HL-60 (cell line): ENCODE results near the gene TBCC.

ENCODE experiments used
- DNase-seq, 2 experiments: peaks; one replicate each; pipeline ENCODE4 v3.0.0-alpha.2; 2010 to 2020; ENCODE audit warnings: low read depth in 1 of 2, low spot score in 1 of 2
- H3K27ac ChIP-seq: fragments of 250-450 bp; sonication (Bioruptor Pico); replicated peaks from 2 replicates; pipeline ENCODE4 v1.5.1; 2020; ENCODE audit warnings: mild to moderate bottlenecking, moderate library complexity
- H3K27me3 ChIP-seq: fragments of 250-450 bp; sonication (Bioruptor Pico); 2 replicates; pipeline ENCODE4 v1.5.1; 2021; ENCODE audit warnings: mild to moderate bottlenecking, moderate library complexity; ENCODE audit not compliant: insufficient read depth, poor library complexity, severe bottlenecking
- H3K4me3 ChIP-seq: replicated peaks from 2 replicates; pipeline ENCODE4 v1.5.1; 2011; ENCODE audit warnings: mild to moderate bottlenecking, control low read depth, low read length; ENCODE audit not compliant: insufficient read depth
- CTCF ChIP-seq: IDR thresholded peaks from one replicate; pipeline ENCODE4 v1.5.1; 2011; ENCODE audit warnings: low read length, control low read depth, inconsistent platforms; ENCODE audit not compliant: insufficient read depth
- GABPA ChIP-seq: IDR thresholded peaks from 2 replicates; pipeline ENCODE4 v1.6.1; 2012; ENCODE audit warnings: low read depth
- POLR2AphosphoS5 ChIP-seq: IDR thresholded peaks from 2 replicates; pipeline ENCODE4 v1.6.1; 2012; ENCODE audit warnings: low read depth
- REST ChIP-seq: IDR thresholded peaks from 2 replicates; pipeline ENCODE4 v1.6.1; 2012; ENCODE audit warnings: low read depth; ENCODE audit not compliant: insufficient replicate concordance
- SPI1 ChIP-seq: IDR thresholded peaks from 2 replicates; pipeline ENCODE4 v1.6.1; 2012; ENCODE audit warnings: low read depth, mild to moderate bottlenecking, borderline replicate concordance

TBCC gene

GRCh38 chr6:42726485-42727086 is 19.3 kb downstream of the TBCC start:
- no peak overlapping the region; the same call in 1 of the 2 replicates for H3K27ac ChIP-seq
- H3K4me3 ChIP-seq, result peak overlapping the region; percentile 25
- DNase-seq, result peak; percentile 76 to 78
- peak; percentile 76 for TF ChIP-seq CTCF
- no peak for TF ChIP-seq REST
- no peak for TF ChIP-seq POLR2AphosphoS5
- no peaks in the 10 kb centered on the region for H3K27me3 ChIP-seq

- no peak for DNase-seq
- TF ChIP-seq CTCF (no peak), GABPA (no peak), POLR2AphosphoS5 (no peak), SPI1 (no peak), REST (no peak)
- no peaks in the 10 kb centered on the region for H3K27me3 ChIP-seq
- H3K4me3 ChIP-seq, result no peak overlapping the region
- H3K27ac ChIP-seq, result no peak overlapping the region
These were observed 19.9 kb downstream of the TBCC start for GRCh38 chr6:42726026-42726425.

GRCh38 chr6:42724825-42725224 is 21.1 kb downstream of the TBCC start:
- Histone ChIP-seq H3K27me3 (no peaks in the 10 kb centered on the region), H3K4me3 (no peak overlapping the region), H3K27ac (no peak overlapping the region)
- DNase-seq, result no peak
- TF ChIP-seq POLR2AphosphoS5 (no peak), REST (no peak), SPI1 (no peak), CTCF (no peak), GABPA (no peak)
